Right renal pelvis (tissue), 4 donors: ENCODE measurements around the gene ATP2B1. TPM values are rescaled to one million over a fixed set of nuclear protein-coding genes. Genes with fewer than 3 reads are reported as not detected.
"Not testable (repeated sequence)": the region's sequence is repeated elsewhere in the genome, so short reads cannot be mapped to it uniquely, and the experiment has no call there.

ENCODE experiments used
- DNase-seq, 4 donors: peaks; one replicate each; pipeline ENCODE4 v3.0.0-alpha.2; 2013; ENCODE audit warnings: low read depth in 4 of 4, low spot score in 3 of 4, missing footprints in 1 of 4
- polyA plus RNA-seq, 4 donors: library from polyadenylated mRNA; unstranded; fragments of 120-200 nt; gene quantifications; one replicate each; pipeline ENCODE4 v1.2.1, GENCODE V29; 2013; ENCODE audit not compliant: insufficient read length in 4 of 4

Gene ATP2B1
- polyA plus RNA-seq = 100 to 1,000 TPM in 3 of 4 donors, 10 to 100 TPM in 1; 84.8 to 117 (median 105) TPM

DNA sequence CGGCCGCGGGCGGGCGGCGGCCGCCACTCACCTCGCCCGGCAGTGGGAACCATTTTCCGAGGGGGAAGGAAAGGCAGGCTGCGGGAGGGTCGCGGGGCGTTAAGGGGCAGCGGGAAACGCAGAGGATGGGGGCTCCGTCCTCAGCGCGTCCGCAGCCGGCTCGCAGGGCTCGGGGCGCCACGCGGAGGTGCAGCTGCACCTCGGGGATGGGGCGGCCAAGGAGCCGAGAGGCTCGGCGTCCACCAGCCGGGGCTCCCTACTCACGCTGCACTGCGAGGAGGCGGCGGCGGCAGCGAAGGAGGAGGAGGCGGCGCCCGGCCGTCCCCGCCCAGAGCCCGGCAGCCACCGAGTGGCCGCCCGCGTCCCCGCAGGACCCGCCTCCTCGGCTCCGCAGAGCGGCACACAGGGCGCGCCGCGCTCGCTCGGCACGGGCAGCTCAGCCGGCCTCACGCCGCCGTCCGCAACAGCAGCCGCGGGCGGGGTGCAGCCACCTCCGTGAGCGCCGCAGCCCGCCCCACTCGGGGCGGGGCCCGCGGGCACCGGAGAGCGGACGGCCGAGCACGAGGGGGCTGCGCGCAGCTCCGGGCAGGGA is at the start of gene ATP2B1:
Gene ATP2B1, minus strand, starts transcription at position 274 of the 592 bp plus-strand sequence. CDS start 52,952 bp downstream, outside the sequence.
- peak; percentile 70 to 74 (median 72) for DNase-seq

DNA sequence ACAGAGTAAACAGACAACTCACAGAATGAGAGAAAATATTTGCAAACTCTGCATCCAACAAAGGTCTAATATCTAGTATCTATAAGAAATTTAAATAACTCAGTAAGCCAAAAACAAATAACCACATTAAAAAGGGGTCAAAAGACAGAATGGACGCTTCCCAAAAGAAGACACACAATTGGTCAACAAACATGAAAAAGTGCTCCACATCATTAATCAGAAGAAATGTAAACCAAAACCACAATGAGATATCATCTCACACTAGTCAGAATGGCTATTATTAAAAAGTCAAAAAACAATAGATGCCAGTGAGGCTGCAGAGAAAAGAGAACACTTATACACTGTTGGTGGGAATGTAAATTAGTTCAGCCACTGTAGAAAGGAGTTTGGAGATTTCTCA is 49.3 kb upstream of the ATP2B1 start:
- not testable (repeated sequence) for DNase-seq

DNA sequence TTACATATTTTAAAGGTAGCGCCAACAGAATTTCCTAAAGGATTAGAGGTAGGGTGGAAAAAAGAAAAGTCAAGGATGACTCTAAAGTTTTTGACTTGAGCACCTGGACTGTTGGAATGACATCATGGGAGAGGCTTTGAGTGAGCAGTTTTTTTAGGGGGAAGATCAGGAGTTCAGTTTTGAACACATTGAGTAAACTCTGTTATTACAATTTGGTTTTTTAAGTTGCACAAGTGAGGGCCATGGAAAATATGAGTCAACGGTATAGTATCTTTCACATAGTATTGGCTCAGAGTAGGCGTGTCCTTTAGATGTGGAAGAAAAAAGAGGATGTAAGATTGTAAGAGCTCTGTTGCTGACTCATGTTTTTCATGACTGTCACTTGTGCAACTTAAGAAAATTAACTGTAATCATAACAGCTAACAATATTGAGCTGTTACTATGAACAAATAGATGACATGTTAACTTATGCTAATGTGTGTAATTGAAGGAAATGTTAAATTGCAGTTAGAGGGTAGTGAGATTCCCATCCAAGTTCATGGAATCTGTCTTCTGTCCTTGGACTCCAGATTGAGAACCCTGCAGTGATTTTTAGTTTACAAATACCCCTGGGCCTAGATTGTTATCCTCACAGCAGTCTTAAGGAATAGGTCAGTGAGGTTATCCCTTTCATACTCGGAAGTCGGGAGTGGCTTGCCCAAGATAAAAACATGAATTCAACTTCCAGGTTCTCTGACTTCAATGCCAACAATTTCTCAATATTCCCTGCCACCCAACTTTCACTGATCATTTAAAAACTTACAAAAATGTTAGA is 48.2 kb upstream of the ATP2B1 start:
- DNase-seq = no peak

DNA sequence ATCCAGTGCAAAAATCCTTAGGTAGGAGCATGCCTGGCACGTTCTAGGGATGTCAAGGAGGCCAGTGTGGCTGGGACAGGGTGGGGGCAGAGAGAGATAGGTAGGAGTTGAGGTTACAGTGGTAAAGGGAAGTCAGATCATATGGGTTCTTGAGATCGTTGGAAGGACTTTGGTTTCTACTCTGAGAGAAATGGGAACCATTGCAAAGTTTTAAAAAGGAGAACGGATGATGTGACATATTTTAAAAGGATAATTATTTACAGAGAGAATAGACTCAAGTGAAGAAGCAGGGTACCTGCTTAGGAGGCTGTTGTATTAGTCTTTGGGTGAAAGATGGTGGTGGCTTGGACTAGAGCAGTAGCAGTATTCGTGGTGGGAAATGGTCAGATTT is 47.6 kb upstream of the ATP2B1 start:
- no peak for DNase-seq

DNA sequence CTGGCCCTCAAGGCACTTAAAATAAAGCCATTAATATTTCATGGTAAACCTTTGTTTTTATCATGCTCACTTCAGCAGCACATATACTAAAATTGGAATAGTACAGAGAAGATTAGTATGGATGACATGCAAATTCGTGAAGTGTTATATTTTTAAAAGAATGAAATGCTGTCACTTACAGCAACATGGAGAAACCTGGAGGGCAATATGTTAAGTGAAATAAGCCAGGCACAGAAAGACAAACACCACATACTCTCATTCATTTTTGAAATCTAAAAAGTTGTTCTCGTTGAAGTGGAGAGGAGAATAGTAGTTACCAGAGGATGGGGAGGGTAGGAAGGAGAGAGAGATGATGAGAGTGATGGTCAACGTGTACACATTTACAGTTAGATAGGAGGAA is 45.4 kb upstream of the ATP2B1 start:
- no peak for DNase-seq

DNA sequence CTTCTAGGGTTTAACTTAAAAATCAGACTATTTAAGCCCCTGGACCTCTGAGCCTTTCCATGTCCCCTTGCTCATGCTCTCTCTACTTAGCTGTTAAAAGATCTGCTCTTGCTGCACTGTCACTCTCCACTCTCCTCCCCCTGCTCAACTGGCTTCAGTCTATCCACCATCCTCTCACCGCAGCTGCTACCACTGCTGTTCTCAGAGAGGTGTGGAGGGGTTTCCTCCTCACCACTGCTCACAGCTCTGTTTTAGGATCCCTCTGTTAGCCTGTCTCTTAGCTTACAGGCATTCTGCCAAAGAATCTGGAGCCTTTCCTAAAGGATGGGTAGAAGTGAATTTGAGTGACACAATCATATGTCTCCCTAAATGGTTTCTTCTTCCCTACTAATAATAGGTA is 43.7 kb upstream of the ATP2B1 start:
- no peak for DNase-seq

DNA sequence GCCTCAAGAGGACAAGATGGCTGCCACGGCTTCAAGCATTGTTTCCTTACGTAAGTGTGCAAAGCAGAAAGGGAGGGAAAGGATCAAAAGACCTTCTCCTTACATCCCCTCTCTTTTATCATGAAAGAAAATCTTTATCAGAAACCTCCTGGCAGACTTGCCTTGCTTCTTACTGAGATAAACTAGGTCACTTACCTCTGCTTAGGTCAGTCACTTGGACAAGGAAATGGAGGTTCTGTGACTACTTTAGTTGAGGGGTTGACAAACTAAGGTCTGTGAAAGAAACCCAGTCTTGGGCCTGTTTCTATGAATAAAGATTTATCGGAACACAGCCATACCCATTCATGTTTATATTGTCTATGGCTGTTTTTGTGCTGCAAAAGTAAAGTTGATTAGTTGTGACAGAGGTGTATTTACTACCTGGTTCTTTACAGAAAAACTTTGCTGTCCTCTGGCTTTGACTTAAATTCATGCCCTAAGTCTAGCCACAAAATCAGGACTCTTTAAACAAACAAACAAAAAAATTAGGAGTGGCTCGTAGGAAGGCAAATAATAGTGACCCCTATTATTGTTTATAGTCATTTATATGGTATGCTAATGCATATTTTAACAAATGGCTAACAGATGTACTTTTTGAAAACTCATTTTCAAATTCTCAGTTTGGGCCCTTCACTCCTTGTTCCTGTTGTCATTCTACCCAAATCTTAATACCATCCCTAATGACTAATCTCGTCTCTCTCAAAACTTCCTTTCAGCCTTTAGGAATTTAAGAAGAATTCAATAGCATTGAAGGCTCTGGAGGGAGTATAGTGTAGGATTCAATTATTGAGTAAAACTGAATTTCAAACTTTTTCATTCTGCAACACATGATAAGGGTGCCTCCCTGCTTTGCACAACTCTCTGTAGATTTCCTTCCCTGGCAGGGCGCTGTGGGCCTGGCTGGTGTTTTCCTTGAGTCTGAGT is 42.0 kb upstream of the ATP2B1 start:
- no peak for DNase-seq

DNA sequence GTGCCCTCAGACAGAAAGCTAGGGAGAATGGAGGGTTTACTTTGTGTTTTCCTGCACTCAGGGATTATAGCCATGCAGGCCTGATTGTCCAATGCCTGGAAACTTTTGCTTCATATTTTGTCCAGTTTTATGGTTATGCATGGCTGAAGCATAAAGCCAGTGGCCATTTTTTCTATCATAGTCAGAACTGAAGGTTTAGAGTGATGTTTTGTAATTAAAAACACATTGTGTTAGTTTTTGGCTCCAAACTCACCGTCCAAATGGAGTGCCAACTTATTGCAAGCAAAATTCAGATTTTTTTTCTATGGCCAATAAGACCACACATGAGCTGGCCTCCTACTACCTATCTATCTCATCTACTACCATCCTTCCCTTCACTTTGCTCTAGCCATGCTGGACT is 40.2 kb upstream of the ATP2B1 start:
- DNase-seq = no peak

DNA sequence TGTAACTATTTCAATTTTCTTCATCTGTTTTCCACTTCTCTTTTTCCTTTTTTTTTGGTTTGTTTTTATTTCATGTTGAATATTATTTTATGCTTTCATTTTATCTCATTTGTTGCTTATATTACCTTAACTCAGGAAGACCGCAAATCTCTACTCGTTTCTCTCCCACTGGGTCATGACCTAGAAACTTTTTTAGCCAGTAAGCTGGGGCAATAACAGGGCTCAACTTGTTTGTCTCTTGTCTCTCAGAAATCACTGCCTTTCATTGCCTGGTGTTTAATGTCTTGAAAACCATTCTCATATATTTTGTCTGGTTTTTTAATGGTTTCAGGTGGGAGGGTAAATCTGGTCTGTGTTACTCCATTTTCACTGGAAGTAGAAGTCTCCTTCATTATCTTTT is 36.6 kb upstream of the ATP2B1 start:
- no peak for DNase-seq

DNA sequence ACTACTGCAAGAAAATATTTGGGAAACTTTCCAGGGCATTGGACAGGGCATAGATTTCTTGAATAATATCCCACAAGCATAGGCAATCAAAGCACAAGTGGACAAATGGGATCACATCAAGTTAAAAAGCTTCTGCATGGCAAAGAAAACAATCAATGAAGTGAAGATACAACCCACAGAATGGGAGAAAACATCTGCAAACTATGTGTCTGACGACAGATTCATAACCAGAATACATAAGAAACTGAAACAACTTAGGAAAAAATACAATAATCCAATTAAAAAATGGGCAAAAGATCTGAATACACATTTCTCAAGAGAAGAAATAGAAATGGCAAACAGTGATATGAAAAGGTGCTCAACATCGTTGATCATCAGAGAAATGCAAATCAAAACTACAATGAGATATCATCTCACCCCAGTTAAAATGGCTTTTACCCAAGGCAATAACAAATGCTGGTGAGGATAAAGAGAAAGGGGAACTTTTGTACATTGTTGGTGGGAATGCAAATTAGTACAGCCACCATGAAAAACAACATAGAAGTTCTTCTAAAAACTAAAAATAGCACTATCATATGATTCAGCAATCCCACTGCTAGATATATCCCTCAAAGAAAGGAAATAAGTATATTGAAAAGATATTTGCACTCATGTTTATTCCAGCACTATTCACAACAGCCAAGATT is 33.8 kb upstream of the ATP2B1 start:
- no peak for DNase-seq

DNA sequence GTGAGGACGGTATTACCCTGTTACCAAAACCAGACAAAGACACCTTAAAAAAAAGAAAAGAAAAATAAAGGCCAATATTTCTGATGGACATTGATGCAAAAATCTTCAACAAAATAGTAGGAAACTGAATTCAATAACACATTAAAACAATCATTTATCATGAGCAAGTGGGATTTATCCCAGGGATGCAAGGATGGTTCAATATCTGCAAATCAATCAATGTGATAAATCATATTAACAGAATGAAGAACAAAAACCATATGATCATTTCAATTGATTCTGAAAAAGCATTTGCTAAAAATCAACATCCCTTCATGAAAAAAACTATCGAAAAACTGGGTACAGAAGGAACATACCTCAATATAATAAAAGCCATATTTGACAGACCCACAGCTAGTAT is 32.3 kb upstream of the ATP2B1 start:
- no peak for DNase-seq

DNA sequence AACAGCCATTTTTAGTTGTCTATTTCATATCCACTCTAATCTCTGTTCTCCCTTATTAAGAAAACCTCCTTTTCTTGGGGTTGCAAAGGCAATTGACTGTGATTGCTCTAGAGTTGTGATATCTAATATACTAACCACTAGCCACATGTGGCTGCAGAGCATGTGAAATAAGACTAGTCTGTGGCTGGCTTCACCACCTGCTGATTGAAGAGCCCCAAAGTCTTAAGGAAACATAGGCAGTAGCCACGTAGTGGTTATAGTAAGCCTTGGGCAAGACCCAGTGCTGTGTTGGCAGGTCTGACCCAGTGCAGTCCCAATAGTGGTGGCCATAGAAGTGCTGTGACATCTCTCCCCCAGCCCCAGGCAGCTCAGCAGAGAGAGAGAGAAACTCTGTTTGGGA is 28.4 kb upstream of the ATP2B1 start:
- no peak for DNase-seq

DNA sequence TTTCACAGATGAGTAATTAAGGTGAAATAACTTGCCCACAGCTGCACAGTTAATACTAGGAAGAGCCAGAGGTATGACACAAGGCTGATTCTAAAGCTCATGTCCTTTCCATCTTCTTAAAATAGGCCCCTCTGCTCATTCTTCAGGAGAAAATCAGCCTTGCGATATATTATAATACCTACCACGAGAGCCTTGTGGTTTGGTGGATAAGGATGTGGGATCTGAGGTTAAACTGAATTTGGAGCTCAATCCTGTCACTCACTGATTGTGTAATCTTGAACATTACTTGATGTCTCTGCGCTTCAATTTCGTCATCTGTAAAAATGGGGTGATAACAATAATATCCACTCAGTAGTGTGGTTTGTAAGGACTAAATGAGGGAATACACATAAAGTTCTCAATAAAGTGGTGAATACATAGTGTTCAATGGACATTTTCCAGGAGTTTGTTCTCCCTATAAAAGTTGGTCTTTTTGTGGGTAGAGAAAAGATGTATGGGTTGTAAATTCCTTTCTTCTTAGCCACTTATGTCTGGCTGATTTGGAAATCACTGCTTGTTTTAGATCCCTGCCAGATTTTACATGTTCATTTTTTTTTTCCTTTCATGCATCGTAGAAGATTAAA is 25.1 kb upstream of the ATP2B1 start:
- no peak for DNase-seq

DNA sequence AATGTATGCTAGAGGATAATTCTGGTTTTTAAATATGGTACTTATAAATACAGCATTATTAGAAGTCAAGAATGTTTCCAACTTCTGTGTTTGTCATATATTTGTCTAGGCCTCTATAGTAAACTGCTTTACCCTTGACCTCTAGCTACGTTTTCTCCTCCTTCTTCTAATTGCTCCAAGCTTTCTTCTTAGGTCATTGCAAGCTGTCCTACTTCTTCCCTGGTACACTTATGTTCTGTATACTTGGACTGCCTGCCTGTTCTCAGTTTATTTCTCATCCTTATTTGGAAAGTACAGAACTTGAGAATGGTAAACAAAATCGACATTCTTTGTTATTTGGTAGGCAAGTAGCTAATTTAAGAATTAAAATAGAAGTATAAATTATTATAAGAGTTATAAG is 23.9 kb upstream of the ATP2B1 start:
- no peak for DNase-seq

DNA sequence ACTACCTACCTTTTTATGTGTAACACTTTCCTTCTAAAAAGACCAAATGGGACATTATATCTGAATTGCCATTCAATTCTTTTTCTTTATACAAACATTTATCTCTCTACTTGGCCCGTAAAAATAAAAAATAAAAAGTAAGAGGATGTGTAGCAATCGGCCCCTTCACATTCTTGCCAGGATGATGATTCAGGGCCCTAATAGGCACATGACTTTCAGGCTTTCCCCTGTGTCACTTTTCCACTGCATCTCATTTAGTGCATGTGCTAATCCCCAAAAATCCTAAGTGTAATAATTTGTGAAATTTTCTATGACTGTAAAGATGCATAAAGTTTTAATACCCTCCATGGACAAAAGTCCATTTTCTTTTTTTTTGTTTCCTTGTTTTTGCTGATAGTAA is 23.0 kb upstream of the ATP2B1 start:
- no peak for DNase-seq

DNA sequence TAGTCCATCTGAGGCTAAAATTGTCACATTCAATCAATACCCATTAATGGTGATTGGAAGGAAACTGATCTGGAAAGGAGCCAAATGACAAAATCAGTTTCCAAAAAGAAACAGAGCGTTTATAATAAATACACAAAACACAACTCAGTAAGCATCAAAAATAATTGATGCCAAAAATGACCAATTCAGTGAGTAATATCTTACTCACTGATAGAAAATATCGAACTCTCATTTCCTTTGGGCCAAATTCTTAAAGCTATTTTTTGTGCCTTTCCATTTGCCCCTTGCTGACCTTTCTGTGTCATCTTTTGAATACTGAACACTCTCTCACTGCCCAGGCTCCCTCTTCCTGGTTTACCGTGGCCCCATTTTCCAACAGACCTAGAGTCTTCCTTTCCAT is 22.5 kb upstream of the ATP2B1 start:
- no peak for DNase-seq

DNA sequence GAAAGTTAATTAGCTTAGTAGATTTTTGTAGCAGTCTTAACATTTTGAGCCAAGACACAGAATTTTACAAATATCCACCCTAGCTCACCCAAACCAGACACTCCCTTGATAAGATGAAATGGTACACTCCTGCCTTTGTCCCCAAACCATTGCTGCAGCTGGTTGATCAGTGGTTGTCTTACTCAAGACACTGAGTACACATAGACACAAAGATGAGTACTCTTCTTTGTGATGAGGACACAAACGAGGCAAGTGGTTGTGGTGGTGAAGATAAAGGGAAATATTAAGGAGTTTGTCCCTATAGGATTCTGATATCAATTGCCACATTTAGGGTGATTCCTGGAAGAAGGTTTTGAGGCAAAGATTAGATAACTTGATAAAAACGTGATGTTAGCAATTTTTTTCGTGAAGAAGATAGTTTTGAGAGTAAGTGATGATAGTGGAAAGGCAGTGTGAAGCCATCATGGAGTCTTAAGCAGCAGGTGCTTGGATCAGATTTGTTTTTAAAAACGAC is 21.4 kb upstream of the ATP2B1 start:
- no peak for DNase-seq

DNA sequence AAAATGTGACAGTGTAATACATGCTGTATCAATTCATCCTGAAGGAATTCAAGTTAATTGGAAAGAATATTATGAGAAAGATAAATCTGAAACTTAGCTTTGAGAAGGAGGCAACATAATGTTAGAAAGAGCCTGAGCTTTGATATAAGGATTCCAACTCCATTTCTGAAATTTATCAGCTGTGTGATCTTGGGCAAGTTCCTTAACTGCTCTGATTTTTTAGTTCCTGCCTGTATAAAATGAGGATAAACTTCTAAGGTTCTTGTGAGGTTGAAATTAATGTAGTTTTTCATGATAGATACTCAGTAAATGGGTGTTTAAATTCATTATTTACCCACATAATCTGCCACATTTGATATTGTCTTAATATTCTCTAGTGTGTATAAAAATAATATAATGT is 14.6 kb upstream of the ATP2B1 start:
- DNase-seq = no peak

DNA sequence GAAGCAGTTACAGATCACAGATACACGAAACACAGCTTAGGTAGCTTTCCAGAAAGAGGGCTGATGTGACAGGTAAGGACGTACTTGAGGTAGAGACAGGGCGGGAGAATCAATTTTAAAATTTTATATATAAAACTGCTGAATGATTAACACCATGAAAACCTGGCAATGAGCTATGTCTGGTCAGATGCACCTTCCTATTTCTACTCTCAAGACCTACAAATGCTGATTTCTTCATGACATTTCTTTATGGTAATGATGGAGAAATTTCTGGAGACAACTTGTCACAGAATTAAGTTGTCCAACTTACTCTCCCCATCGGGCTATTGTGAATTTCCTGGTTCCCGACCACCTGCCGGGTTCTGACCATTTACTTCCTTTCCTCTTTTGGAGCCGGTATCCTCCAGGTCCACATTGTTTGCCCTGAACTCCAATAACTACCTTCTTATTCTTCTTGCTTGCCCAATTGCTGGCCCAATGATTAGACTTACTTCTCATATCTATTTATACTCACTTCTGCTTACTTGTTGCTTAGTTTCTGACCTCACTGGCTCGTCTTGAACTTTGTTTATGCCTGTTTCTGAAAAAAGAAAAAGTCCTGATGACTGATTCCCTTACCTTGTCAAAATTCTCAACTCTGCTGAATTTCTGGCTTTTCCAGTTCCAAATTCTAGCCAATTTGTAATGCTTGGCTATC is 12.8 kb upstream of the ATP2B1 start:
- DNase-seq = no peak
